Thoracic aorta (tissue), 2 donors: ENCODE results near the gene FUT6. TPM values are rescaled to one million over a fixed set of nuclear protein-coding genes. Genes with fewer than 3 reads are reported as not detected.

Source experiments
- ATAC-seq: fragments of 150-250 bp; one replicate; pipeline ENCODE4 v1.8.0; 2017; ENCODE audit warnings: low read depth; ENCODE audit not compliant: insufficient number of reproducible peaks, low FRiP score
- DNase-seq: peaks from one replicate; pipeline ENCODE4 v3.0.0-alpha.2; 2020; ENCODE audit warnings: low spot score
- H3K27ac ChIP-seq, 2 donors: fragments of 200-600 bp; sonication (generic); 1 replicate in 1 of 2; 2 replicates in 1 of 2; pipeline ENCODE4 v1.5.1; 2016; ENCODE audit warnings: mild to moderate bottlenecking in 2 of 2, moderate library complexity in 2 of 2
- H3K27me3 ChIP-seq: fragments of 200-600 bp; sonication (generic); replicated peaks from 2 replicates; pipeline ENCODE4 v1.6.0; 2016; ENCODE audit warnings: mild to moderate bottlenecking; ENCODE audit not compliant: insufficient read depth
- H3K36me3 ChIP-seq: fragments of 200-600 bp; sonication (generic); one replicate; pipeline ENCODE4 v1.5.1; 2016
- H3K4me1 ChIP-seq, 2 donors: fragments of 200-600 bp; sonication (generic); 1 replicate in 1 of 2; 2 replicates in 1 of 2; pipeline versions ENCODE4 v1.5.1 to v1.6.0; 2016; ENCODE audit warnings: low read depth in 2 of 2, mild to moderate bottlenecking in 1 of 2; ENCODE audit not compliant: control insufficient read depth in 1 of 2
- H3K4me3 ChIP-seq: fragments of 200-600 bp; sonication (generic); 2 replicates; pipeline ENCODE4 v1.5.1; 2016; ENCODE audit warnings: mild to moderate bottlenecking
- H3K9me3 ChIP-seq: fragments of 200-600 bp; sonication (generic); 2 replicates; pipeline ENCODE4 v1.5.1; 2016
- CTCF ChIP-seq: fragments of 200-600 bp; sonication (generic); IDR thresholded peaks from one replicate; pipeline ENCODE4 v1.5.1; 2019; ENCODE audit warnings: antibody characterized with exemption
- total RNA-seq, 2 donors: library from RNA; depleted of rRNA; stranded (reverse); fragments of >200 nt; gene quantifications; one replicate each; pipeline versions ENCODE4 v1.1.0 to v1.2.3, GENCODE V29; 2016

Gene FUT6
- total RNA-seq, 2 donors from 2014 or later, result not detected

DNA sequence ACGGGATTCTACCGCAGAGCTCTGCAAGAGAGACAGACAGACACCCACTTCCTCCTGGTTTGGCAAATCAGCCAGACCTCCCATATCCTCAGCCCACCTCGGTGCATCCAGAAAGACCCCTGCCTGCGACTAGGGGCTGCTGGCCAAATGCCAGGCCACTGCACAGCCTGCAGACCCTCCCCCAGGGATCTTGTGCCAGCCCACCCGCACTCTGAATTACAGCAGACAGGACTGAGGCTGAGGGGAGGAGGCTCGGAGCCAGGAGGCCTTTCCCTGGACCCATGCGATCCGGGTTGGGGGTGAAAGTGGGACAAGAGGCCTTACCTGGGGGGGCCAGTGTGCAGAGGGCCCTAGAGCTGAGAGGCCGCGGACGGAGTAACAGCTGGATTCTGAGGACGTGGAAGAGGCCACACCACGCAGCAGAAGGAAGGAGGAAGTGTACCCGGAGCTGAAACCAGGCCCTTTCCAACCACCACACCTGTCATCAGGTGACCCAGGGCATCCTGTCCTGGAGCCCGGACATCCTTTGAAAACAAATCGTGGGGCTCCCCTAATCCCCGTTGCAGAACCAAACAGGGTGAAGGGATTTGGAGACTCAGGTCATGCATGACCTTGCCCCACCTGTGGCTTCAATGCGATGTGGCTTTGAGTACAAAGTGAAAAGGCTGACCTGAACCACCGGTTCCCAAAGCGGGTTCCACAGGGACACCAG is 993 bp downstream of the FUT6 start:
- ATAC-seq (no peak), DNase-seq (no peak)
- no peak overlapping the region for H3K27ac ChIP-seq
- no peaks in the 10 kb centered on the region for H3K27me3 ChIP-seq
- no peaks in the 10 kb centered on the region for H3K9me3 ChIP-seq
- no peaks in the 10 kb centered on the region for H3K4me1 ChIP-seq
- no peak overlapping the region for H3K4me3 ChIP-seq
- no peak for TF ChIP-seq CTCF
- no peaks in the 10 kb centered on the region for H3K36me3 ChIP-seq

GRCh38 chr19:5837761-5838352 is 1.6 kb downstream of the FUT6 start:
- Histone ChIP-seq H3K4me1 (no peaks in the 10 kb centered on the region), H3K9me3 (no peaks in the 10 kb centered on the region), H3K36me3 (no peaks in the 10 kb centered on the region), H3K27me3 (no peaks in the 10 kb centered on the region), H3K4me3 (no peak overlapping the region), H3K27ac (no peak overlapping the region)
- DNase-seq (no peak), ATAC-seq (no peak)
- TF ChIP-seq CTCF, result no peak

- no peak for ATAC-seq
- TF ChIP-seq CTCF, result no peak
- Histone ChIP-seq H3K9me3 (no peaks in the 10 kb centered on the region), H3K4me3 (no peak overlapping the region), H3K4me1 (peaks cover 4 to 16% of the 10 kb centered on the region in 2 donors), H3K36me3 (no peaks in the 10 kb centered on the region), H3K27me3 (peaks cover 3% of the 10 kb centered on the region), H3K27ac (no peak overlapping the region)
- DNase-seq, result no peak
Observed at GRCh38 chr19:5832527-5833216, 6.8 kb downstream of the FUT6 start.

- no peak overlapping the region for H3K27ac ChIP-seq
- peaks cover 4 to 16% of the 10 kb centered on the region in 2 donors for H3K4me1 ChIP-seq
- no peaks in the 10 kb centered on the region for H3K36me3 ChIP-seq
- DNase-seq (no peak), ATAC-seq (no peak)
- no peak for TF ChIP-seq CTCF
- peaks cover 3% of the 10 kb centered on the region for H3K27me3 ChIP-seq
- no peak overlapping the region for H3K4me3 ChIP-seq
- H3K9me3 ChIP-seq, result no peaks in the 10 kb centered on the region
Observed at GRCh38 chr19:5832061-5832460, 7.4 kb downstream of the FUT6 start.

DNA sequence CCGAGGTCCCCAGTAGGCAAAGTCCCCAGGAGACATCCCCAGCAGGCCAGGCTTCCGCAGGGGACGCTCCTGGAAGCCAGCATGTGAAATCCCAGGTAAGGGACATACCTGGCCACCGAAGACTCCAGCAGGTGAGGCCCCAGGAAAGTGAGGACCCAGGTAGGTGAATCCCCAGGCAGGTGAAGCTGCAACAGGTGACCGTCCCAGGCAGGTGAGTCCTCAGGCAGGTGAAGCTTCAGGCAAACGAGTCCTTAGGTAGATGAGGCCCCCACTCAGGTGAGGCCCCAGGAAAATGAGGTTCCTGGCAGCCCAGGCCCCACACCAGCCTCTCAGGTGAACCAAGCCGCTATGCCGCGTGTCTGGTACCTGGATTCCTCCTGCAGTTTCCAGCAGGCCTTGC is 8.3 kb downstream of the FUT6 start:
- ATAC-seq (no peak), DNase-seq (no peak)
- no peaks in the 10 kb centered on the region for H3K36me3 ChIP-seq
- no peaks in the 10 kb centered on the region for H3K9me3 ChIP-seq
- peaks cover 4 to 16% of the 10 kb centered on the region in 2 donors for H3K4me1 ChIP-seq
- no peak overlapping the region for H3K27ac ChIP-seq
- no peak overlapping the region for H3K4me3 ChIP-seq
- peaks cover 3% of the 10 kb centered on the region for H3K27me3 ChIP-seq
- no peak for TF ChIP-seq CTCF
